Stomach smooth muscle (tissue), 2 donors: ENCODE results near the gene TBC1D14.
"Not testable (repeated sequence)": the region's sequence is repeated elsewhere in the genome, so short reads cannot be mapped to it uniquely, and the experiment has no call there.

Experiments used
- H3K27ac ChIP-seq: one replicate; pipeline ENCODE4 v1.7.0; 2013; ENCODE audit warnings: mild to moderate bottlenecking, low read length, inconsistent platforms
- H3K27me3 ChIP-seq, 2 donors: one replicate each; pipeline ENCODE4 v1.7.0; 2013; ENCODE audit warnings: low read length in 2 of 2; ENCODE audit not compliant: insufficient read depth in 2 of 2, control insufficient read depth in 1 of 2
- H3K36me3 ChIP-seq, 2 donors: one replicate each; pipeline ENCODE4 v1.7.0; 2013; ENCODE audit warnings: low read length in 2 of 2; ENCODE audit not compliant: control insufficient read depth in 2 of 2, insufficient read depth in 2 of 2
- H3K4me1 ChIP-seq: one replicate; pipeline ENCODE4 v1.7.0; 2013; ENCODE audit warnings: low read length; ENCODE audit not compliant: control insufficient read depth, insufficient read depth
- H3K4me3 ChIP-seq, 2 donors: one replicate each; pipeline ENCODE4 v1.7.0; 2013; ENCODE audit warnings: low read length in 2 of 2
- H3K9ac ChIP-seq, 2 donors: one replicate each; pipeline ENCODE4 v1.7.0; 2013; ENCODE audit warnings: low read length in 2 of 2, mild to moderate bottlenecking in 1 of 2
- H3K9me3 ChIP-seq, 2 donors: one replicate each; pipeline ENCODE4 v1.7.0; 2013; ENCODE audit warnings: low read length in 2 of 2; ENCODE audit not compliant: control insufficient read depth in 2 of 2
- donor health status: healthy.
- donor health status: Pancreatic carcinoma.

TBC1D14 gene

GRCh38 chr4:7076696-7077082 lies 167.1 kb downstream of the TBC1D14 start:
- Histone ChIP-seq H3K36me3 (no peaks in the 10 kb centered on the region), H3K9ac (no peak overlapping the region), H3K27ac (no peak overlapping the region), H3K4me1 (no peaks in the 10 kb centered on the region), H3K4me3 (no peak overlapping the region), H3K9me3 (no peaks in the 10 kb centered on the region), H3K27me3 (no peaks in the 10 kb centered on the region)

GRCh38 chr4:7077371-7077770 lies 167.7 kb downstream of the TBC1D14 start:
- no peaks in the 10 kb centered on the region for H3K36me3 ChIP-seq
- H3K9me3 ChIP-seq, result no peaks in the 10 kb centered on the region
- H3K27me3 ChIP-seq, result no peaks in the 10 kb centered on the region
- H3K27ac ChIP-seq, result no peak overlapping the region
- no peak overlapping the region for H3K9ac ChIP-seq
- H3K4me1 ChIP-seq, result no peaks in the 10 kb centered on the region
- H3K4me3 ChIP-seq, result no peak overlapping the region

- Histone ChIP-seq H3K9ac (no peak overlapping the region), H3K27me3 (no peaks in the 10 kb centered on the region), H3K4me3 (no peak overlapping the region), H3K4me1 (no peaks in the 10 kb centered on the region), H3K27ac (no peak overlapping the region), H3K36me3 (no peaks in the 10 kb centered on the region), H3K9me3 (no peaks in the 10 kb centered on the region)
Observed at GRCh38 chr4:7078025-7078424, 168.4 kb downstream of the TBC1D14 start.

- H3K9ac ChIP-seq, H3K27ac ChIP-seq, H3K9me3 ChIP-seq, H3K4me1 ChIP-seq, H3K36me3 ChIP-seq, H3K27me3 ChIP-seq, H3K4me3 ChIP-seq: not testable (repeated sequence)
Observed at GRCh38 chr4:7079483-7079882, 169.9 kb downstream of the TBC1D14 start.

GRCh38 chr4:7079909-7080308 lies 170.3 kb downstream of the TBC1D14 start:
- not testable (repeated sequence) for H3K9ac ChIP-seq, H3K36me3 ChIP-seq, H3K4me1 ChIP-seq, H3K4me3 ChIP-seq, H3K27me3 ChIP-seq, H3K9me3 ChIP-seq, H3K27ac ChIP-seq
